GM21515 (cell line): Measurements from ENCODE around the gene SETBP1.

Experiments
- ATAC-seq: cut with Tn5 transposase; IDR thresholded peaks from one replicate; pipeline ENCODE4 v1.9.1; 2021; ENCODE audit not compliant: unreplicated experiment

The SETBP1 gene

DNA sequence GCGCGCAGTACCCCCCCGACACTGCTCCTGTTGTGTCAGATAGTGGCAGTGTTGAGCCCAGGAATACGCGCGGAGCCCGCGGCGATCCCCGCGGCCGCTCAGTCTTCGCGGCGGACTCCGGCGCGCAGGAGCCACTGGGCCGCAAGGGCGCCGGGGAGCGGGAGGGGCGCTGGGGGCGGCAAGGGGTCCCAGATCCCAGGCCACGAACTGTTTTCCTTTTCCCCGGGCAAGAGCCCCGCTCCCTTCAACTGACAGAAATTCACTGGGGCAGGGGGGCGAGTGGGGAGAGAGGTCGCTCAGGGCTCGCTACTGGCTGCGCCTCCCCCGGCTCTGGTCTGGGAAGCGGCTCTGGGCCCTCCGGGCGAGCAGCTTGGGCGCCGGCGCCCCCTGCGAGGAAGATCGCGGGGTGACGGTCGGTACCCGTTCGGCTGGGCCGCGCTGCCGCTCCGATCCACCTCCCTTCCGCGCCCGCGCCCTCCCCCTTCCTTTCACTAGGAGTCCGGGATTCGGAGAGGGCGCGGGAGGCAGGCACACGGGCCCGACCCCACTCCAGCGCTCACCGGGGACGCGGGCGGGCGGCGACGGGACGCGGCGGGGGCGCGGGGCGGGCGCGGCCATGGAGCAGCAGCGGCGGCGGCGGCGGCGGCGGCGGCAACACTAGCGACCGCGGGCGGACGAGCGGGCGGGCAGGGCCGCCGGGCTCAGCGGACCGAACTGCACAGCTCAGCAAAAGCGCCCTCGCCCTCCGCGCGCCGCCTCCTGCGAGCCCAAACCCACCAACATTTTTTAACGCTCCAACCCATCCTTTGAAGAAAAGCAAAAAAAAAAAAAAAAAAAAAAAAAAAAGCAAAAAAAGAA, 1.4 kb upstream of the SETBP1 start:
- ATAC-seq, result peak; percentile 86

DNA sequence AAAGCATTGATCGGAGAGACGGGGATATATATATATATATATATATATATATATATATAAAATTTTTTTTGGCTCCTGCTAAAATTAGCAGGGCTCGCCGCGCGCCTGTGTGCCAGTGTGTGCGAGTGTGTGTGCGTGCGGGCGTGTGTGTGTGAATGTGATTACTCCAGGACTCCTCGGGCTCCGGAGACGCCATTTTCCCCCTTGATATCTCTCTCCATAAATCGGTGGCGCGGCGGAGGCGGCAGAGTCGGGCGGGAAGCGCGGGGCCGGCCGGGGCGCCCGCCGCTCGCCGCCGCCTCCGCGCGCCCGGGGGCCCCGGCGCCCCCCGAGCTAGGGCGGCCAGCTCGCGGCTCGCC, 795 bp upstream of the SETBP1 start:
- ATAC-seq, result peak; percentile 23

DNA sequence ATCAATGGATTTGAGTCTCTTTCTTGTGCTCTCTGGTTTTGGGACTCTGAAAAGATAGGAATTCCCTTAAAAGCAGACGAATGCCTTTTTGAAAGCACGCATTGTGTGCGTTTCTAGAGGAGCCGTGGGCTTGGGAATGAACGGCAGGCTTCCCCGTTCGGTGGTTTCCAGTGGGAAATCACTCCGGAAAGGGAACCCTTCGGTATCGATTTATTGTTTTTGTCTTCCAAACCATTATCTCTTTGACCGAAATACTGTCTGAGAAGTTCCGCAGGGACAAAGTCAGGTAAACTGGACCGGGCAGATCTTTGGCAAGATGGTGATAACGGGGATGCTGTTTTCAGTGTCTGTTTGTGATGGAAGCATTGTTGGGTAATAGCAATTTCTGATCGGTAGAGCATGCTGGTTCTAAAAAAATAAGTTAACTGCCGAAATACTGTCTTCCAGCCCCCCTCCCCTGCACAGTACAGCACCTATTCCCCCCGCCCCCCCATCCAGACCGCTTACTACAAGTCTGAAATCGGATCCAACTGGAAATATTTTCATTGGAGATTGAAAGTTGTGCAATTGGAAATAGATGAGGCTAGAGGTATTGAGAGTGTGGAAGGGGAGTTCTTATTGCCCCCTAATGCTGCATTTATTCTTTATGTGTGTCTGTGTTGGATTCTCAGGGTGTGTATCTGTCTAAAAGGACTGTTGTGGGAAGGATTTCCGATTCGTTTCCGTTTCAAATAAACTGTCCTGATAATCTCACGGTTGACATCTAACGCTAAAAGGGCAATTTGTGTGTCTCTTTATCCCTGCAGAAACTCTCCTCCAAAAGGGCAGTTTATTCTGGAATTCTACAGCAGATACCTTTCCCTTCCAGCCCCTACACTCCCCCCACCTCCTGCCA, 635 bp downstream of the SETBP1 start:
- ATAC-seq, result no peak

DNA sequence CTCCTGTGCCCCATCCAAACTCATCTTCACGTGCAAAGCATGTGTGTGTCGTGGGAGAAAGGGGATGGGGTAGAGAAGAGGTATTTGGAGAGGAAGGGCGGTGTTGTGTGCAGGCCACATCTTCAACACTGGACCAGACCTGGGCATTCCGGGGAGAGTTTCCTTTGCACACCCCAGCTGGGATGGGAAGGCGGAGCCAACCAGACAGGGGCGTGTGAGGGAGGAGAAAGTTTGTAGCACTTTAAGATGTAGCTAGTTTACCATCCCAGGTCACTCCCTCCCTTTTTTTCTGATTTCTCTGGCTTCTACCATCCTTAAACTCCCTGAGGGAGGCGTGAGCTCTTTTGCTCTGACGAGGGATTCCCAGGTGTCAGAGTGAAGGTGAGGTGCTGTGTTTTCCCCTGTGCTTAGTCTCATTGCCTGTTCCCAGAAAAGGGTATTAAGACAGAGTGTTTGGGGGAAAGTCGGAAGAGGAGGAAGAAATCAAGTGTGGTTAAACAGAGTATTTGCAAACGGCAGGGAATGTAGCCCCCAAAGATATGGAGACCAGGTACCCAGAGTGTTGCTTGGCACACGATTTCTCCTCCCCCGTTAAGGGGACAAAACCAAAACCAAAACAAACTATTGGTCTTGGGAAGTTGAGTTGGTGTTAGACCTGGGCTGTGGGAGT, 1.6 kb downstream of the SETBP1 start:
- ATAC-seq, result no peak

DNA sequence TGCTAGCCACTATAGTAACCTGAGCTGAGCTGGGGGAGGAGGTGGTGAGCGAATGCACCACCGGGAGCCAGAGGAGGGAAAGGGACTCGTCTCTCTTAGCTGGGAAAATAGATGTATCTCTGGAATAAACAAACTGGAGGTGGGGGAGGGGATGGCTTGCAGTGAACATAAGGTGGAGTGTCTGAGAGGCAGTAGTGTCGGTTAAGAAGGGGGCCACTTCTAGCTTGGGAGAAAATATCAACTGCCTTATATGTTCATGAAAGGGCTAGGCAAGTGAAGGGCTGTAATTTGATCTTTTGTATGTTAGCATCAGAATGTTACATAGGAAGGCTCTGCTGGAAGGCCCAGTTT, 2.2 kb downstream of the SETBP1 start:
- ATAC-seq, result no peak

DNA sequence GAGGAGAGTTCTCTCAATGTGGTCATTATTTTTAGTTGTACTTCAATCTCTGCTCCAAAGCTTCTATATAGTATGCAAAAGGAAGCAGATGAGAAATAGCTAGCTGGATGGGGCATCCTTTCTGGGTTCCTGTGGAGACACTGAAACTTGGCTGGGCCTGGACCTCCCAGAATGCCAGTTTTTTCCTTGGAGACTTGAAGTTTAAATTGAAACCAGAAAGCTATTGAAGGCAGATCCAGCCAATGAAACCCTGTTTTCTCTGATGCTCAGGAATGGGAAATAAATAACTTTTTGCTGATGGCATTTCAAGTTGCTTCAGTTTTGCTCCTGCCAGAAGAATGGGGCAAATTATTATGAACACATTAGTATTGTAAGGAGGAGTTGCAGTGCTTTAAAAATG, 2.9 kb downstream of the SETBP1 start:
- no peak for ATAC-seq

DNA sequence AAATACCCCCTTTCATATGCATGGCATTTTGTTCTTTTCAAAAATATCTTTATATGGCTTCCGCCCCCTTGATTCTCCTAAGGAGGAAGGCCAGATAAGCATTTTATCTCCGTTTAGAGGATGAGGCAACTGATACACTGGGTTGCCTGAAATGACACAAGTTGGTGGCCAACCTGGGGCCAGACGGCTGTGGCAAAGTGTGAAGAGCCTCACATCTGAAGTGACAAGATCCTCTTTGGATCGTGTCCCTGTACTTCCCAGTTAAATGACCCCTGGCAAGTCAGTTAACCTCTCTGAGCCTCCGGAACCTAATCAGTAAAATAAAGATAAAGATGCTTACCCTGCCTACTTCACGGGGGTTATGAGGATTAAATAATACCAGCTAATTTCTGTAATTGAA, 4.6 kb downstream of the SETBP1 start:
- no peak for ATAC-seq

DNA sequence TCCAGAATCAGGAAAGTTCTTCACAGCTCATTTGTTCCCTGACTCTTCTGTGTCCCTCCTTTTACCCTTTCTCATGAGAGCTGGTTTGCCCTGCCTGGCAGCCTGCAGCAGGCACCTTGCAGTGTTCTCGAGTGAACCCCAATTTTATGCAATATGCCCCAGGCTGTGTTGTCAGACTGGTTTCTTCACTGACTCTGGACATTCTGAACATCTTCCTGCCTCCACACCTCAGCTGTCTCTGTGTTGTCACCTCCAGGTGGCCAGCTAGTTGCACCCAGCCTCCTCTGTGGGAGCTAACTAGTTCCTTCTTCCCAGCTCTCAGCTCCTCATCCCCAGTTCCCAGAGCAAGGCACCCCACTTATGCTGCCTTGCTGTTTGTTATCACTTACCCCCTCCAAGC, 5.5 kb downstream of the SETBP1 start:
- no peak for ATAC-seq

DNA sequence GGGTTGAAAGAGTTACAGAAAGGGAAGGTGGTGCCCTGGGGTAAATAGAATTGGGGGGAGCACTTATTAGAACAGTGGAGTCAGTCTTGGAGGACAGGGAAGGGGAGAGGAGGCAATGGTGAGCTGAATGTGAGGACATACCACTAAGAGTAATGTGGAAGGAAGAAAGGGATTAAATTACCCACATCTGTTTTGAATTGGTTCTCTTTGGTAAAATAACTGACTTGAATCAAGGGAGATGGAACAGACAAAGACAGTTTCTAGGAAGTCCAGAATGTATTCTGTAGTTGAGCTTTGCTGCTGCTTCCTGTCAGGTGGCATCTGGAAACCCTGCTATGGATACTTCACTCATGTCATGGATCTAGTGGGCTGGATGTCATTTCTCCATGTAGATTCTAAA, 6.7 kb downstream of the SETBP1 start:
- no peak for ATAC-seq

DNA sequence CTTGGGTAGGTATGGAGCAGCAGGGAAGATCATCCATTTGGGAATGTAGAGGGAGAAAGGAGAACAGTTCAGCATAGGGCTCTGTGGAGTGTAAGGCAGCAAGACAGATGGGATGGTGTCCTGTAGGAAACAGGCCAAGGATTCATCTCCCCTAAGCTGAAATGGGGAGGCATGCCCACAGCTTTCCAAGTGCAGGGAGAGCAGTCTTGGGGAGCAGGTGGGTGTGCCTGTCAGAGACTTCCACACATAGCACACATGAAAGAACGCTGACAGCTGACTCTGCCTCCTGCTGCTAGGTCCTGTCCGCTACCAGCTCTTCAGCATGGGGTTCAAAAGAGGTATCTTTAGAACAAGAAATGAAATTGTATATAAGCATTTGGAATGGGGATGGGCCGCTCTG, 9.0 kb downstream of the SETBP1 start:
- ATAC-seq, result no peak

DNA sequence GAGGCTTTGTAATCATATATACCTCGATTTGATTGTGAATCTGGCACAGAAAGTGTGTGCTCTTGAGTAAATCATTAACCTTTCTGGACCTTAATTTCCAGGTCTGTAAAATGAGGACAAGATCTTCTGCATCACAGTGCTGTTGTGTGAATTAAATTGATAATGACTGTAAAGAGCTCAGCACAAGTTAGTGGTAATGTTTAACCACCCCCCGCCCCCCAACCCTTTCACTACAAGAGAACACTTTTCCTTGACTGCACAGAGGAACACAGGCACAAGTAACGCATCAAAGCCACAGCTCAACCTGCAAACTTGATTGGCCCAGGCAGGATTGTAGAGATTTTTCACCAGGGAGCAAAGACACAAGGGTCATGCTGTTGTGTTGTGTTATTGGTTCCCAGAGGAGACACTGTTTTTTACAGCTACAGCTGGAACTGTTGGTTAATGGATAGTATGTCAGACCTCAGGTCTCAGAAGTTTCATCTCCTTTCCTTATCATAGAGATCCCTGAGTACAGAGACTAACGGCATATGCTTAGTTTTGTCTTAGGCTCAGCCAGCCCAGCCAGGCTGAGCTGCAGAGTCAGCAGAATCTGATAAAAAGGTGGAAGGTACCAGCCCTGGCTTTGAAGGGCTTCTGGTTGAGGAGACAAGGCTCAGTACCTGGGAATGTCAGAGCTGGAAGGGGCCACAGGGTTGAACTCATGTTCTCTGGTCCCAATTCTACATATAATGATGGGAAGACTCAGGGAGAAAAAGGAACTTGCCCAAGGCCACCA, 10.6 kb downstream of the SETBP1 start:
- no peak for ATAC-seq

DNA sequence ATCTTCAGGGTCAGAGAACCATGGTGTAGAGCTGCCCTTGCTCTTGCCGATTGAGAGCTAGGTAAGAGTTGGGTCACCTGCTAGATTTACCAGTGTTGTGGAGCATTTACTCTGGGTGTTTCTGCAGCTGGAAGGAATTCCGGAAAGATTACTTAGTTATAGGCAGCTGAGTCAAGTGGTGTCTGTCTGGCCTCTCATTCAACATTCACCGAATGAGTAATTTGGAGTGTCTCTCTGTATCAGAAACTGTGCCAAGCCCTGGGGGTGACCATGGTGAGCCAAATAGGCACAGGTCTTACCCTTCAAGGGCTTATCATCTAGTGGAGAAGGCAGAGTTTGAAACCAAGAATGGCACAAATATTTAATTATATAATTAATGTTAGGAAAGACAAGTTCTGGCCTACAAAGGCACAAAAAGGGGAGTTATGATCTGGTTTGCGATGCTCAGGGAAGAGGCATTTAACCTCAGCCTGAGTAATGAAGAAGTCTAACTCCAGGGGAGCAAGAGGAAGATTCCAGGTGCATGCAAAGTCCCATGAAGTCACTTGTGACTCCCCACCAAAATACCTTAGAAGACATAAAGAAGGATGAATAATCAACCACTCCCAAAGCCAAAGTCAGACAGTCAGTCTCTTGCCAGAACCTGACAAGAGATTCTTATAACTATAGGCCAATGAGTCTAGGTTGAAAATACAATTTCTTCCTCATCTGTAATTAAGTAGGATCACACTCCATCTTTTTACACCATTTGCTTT, 12.5 kb downstream of the SETBP1 start:
- no peak for ATAC-seq

DNA sequence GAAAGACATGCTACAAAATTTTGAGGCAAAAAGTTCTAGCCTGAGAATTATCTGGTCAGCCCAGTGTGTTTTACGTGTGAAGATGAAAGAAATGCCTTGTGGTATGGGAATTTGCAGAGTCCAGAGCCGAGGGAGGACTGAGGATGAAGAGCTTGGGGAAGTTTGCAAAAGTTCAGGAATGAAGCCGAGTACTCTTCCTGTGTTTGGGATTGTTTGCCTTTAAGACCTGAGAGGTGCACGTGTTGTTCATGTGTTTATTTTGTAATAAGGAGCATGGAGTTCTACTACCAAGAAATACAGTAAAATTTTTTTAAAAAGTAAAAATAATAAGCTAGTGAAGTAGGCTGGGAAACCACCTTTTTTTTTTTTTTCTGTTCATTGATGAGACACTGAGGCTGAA, 14.8 kb downstream of the SETBP1 start:
- ATAC-seq, result no peak

DNA sequence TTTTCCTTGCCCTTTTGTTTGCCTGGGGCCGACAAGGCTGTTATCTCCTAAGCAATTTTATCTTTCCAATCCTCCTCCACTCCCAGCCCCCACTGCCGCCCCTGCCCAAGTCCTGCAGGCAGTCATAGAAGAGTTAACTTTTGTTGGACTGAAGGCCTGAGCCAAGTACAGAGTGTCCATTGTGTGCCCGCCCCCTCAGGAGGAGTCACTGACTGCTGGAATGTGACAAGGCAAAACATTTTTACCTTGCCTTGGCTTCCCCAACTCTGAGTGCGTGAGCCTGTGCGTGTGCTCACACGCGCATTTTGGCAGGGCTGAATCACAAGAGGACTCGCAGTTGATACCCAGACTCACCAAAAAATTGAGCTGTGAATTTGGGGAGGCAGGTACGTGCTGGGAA, 16.2 kb downstream of the SETBP1 start:
- no peak for ATAC-seq

DNA sequence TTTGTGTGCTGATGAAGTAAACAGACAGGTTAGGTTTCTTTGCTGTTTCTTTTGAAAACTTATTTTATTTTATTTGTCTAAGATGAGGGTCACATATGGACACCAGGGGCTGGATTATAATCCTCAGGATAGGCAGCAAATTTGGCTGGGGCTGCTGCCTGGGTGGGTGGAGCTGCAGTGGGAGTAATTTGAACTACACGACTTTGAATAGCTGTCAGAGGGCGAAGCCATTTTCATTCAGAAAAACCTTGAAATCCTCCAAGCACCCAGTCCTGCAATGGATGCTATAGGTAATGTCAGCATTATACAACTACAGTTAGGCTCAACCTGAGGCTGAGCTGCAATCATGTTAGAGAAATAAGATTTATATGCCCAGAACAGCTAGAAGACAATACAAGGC, 16.6 kb downstream of the SETBP1 start:
- ATAC-seq, result no peak

DNA sequence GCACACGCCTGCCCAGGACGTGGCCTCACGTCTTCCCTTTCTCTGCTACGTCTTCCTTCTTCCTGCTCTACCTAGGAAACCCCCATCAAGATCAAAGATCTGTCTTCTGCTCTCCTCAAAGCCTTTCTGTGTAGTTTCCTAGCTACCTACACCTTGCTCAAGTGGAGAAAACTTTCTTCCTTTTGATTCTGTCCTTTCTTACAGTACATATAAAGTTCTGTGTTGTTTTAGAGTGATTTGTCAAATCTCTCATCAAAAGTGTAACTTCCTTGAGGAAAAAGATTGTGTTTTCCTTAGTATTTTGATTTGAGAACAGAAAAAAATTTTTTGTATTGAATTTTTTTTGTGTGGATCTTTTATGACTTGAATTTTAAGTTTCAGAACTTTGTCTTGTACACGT, 17.8 kb downstream of the SETBP1 start:
- no peak for ATAC-seq

DNA sequence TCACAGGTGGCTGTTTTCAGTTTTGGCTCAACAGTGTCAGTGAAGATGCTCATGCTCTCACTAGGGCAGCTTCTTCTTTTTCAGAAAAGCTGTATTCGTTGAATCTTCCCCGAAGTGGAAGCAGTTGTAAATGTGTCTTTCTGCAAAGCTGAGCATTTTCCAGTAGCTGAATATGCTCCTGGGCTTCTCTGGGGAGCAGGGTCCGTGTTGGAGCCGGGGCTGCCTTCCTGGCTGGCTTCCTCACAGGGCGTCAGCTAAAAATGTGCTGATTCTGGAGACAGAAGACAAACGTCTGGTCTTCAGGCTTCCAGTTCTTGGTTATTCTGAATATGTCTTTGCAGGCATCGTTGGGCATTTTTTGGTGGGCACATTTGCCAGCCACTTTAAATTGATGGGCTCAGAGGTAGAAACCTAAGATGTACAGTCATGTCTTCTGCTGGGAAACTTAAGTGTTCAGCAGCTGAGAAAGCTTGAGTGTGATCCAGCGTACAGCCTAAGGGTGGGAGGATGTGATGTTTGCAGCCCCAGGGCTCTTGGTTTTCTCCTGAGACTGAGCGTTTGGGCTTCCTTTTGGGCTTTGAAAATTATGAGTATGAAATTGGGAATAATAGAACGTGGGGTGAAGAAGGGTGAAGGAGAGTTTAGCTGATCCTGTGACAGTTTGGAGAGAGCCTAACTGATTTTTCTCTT, 19.0 kb downstream of the SETBP1 start:
- ATAC-seq, result no peak

DNA sequence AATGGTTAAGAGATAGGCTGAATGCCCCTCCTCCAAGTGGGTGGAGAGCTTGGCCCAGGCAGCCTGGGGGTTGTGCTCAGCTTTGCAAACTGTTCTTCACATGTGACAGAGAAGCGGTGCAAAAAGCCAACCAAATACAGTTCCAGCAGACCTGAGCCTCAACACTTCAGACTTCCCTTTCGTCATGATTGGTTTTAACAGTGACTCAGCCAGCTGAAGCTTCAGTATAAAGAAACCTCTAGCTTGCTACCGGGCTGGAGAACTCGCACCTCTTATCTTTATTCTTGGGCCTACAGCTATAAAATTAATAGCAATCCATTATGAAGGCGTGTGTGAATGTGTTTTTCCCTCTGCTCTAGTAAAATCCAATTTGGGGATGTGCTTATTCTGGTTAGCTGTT, 20.0 kb downstream of the SETBP1 start:
- ATAC-seq, result no peak

DNA sequence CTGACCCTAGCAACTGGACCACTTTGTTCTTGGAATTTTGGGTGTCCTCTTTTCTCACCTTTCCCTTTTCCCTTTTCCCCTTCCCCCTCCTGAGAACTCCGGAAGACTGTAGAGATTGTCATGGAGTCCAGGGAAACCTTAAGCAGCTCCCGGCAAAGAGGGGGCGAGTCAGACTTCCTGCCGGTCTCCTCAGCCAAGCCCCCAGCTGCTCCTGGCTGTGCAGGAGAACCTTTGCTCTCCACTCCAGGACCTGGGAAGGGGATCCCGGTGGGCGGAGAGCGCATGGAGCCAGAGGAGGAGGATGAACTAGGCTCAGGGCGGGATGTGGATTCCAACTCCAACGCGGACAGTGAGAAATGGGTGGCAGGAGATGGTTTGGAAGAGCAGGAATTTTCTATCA, 20.5 kb downstream of the SETBP1 start:
- no peak for ATAC-seq

DNA sequence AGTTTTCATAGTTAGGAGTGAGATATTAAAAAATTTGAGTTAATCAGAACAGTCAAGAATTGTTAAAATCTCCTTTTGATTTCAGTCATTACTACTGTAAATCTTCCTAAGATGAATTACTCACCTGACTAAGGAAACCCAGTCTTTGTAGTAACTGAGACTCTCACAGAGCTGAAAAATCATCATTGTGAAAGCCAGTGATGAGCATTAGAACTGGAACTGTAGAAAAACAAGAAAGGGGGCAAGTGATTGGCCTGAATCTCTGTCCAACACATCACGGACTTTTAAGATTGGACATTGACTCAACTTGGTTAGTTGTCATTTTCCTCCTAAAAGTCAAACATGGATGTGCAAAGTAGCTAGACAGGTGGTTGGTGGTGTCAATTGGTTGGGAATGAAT, 21.9 kb downstream of the SETBP1 start:
- no peak for ATAC-seq
